Testis (tissue), 3 donors: Measurements from ENCODE around the gene HNMT. TPM values are rescaled to one million over a fixed set of nuclear protein-coding genes. Genes with fewer than 3 reads are reported as not detected.
"Not testable (repeated sequence)": the region's sequence is repeated elsewhere in the genome, so short reads cannot be mapped to it uniquely, and the experiment has no call there.

Source experiments
- DNase-seq: peaks from one replicate; pipeline ENCODE4 v3.0.0-alpha.2; 2019
- H3K27ac ChIP-seq, 2 donors: fragments of 200-600 bp; sonication (generic); one replicate each; pipeline ENCODE4 v1.5.1; 2019
- H3K27me3 ChIP-seq: fragments of 200-600 bp; sonication (generic); one replicate; pipeline ENCODE4 v1.5.1; 2019
- H3K36me3 ChIP-seq: fragments of 200-600 bp; sonication (generic); one replicate; pipeline ENCODE4 v1.5.1; 2017; ENCODE audit warnings: low read depth; ENCODE audit errors: missing control alignments
- H3K4me1 ChIP-seq: fragments of 200-600 bp; sonication (generic); one replicate; pipeline ENCODE4 v1.5.1; 2019
- H3K4me3 ChIP-seq, 2 donors: fragments of 200-600 bp; sonication (generic); one replicate each; pipeline ENCODE4 v1.5.1; 2017 to 2019
- H3K9me3 ChIP-seq: fragments of 200-600 bp; sonication (generic); one replicate; pipeline ENCODE4 v1.5.1; 2017
- POLR2A ChIP-seq: fragments of 450-650 bp; IDR thresholded peaks from one replicate; pipeline ENCODE4 v1.6.1; 2017; ENCODE audit warnings: antibody characterized with exemption, mild to moderate bottlenecking, moderate library complexity
- WGBS, 2 donors: methylation state at CpG; one replicate each; pipeline ENCODE4 v1.1.5; 2018; 5-methylcytosine and 5-hydroxymethylcytosine counted together
- intact Hi-C: fragments of 100-400 bp; cut with DNase I; formaldehyde crosslinking; loops from one replicate; pipeline ENCODE4 v1.15.1; 2023; ENCODE audit warnings: low total_unique reads
- polyA plus RNA-seq: library from polyadenylated mRNA; stranded (reverse); fragments of 350-450 nt; fragmentation: Illumina TruSeq; extraction: RNeasy Lipid Tissue Mini Kit (QIAGEN cat#74804); gene quantifications from one replicate; pipeline ENCODE4 v1.2.3, GENCODE V29; 2014; ENCODE audit warnings: low read depth, low replicate concordance; ENCODE audit not compliant: insufficient read depth
- total RNA-seq, 2 donors: library from RNA; depleted of rRNA; stranded (reverse); fragments of >200 nt; gene quantifications; one replicate each; pipeline ENCODE4 v1.2.3, GENCODE V29; 2016
- TF ChIP-seq, protein P1 (sequence below), 3 experiments: fragments of 450-650 bp in 2 of 3; fragments of 200-600 bp in 1 of 3; sonication (generic) in 1 of 3; IDR thresholded peaks; one replicate each; pipeline ENCODE4 v1.5.1; 2016 to 2019; ENCODE audit warnings: antibody characterized with exemption in 3 of 3, mild to moderate bottlenecking in 2 of 3, moderate library complexity in 1 of 3

The HNMT gene
- total and polyA plus RNA-seq, 3 donors from 2014 or later, result 13.6 to 20.8 (median 15.7) TPM

DNA sequence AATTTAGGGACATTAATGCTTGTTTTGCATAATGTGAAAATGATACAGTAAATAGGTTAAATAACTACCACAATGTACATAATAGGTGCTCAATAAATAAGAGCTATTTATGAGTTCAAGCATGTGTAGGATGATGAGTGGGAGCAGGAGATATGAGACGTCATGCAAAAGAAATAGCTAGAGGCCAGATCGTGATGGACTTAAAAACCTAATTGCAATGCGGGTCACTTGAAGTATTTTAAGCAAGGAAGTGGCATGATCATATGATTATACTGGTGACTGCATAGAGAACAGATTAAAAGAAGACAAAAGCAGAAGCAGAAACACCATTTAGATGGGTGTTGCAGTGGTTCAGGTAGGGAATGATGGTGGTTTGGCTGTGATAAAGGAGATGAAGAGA lies 78.0 kb downstream of the HNMT start:
- H3K27me3 ChIP-seq, result no peaks in the 10 kb centered on the region
- no peaks in the 10 kb centered on the region for H3K9me3 ChIP-seq
- no peak overlapping the region for H3K27ac ChIP-seq
- TF ChIP-seq POLR2A, result no peak
- TF ChIP-seq, protein P1, sequence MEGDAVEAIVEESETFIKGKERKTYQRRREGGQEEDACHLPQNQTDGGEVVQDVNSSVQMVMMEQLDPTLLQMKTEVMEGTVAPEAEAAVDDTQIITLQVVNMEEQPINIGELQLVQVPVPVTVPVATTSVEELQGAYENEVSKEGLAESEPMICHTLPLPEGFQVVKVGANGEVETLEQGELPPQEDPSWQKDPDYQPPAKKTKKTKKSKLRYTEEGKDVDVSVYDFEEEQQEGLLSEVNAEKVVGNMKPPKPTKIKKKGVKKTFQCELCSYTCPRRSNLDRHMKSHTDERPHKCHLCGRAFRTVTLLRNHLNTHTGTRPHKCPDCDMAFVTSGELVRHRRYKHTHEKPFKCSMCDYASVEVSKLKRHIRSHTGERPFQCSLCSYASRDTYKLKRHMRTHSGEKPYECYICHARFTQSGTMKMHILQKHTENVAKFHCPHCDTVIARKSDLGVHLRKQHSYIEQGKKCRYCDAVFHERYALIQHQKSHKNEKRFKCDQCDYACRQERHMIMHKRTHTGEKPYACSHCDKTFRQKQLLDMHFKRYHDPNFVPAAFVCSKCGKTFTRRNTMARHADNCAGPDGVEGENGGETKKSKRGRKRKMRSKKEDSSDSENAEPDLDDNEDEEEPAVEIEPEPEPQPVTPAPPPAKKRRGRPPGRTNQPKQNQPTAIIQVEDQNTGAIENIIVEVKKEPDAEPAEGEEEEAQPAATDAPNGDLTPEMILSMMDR (IDR thresholded peaks at IDR 0.05), result no peak
- no peaks in the 10 kb centered on the region for H3K4me1 ChIP-seq
- H3K4me3 ChIP-seq, result no peak overlapping the region
- no peak for DNase-seq
- 69 to 80% methylated on average over 3 of the region's 3 CpGs for WGBS, 2 donors
- intact Hi-C loops, result no loop called here
- H3K36me3 ChIP-seq, result no peaks in the 10 kb centered on the region

GRCh38 chr2:138043588-138043987 lies 79.3 kb downstream of the HNMT start:
- H3K27ac ChIP-seq, H3K9me3 ChIP-seq, H3K4me3 ChIP-seq, DNase-seq, H3K27me3 ChIP-seq, H3K36me3 ChIP-seq, intact Hi-C loops, H3K4me1 ChIP-seq: not testable (repeated sequence)
- 87 to 98% methylated on average over 6 of the region's 6 CpGs for WGBS, 2 donors

DNA sequence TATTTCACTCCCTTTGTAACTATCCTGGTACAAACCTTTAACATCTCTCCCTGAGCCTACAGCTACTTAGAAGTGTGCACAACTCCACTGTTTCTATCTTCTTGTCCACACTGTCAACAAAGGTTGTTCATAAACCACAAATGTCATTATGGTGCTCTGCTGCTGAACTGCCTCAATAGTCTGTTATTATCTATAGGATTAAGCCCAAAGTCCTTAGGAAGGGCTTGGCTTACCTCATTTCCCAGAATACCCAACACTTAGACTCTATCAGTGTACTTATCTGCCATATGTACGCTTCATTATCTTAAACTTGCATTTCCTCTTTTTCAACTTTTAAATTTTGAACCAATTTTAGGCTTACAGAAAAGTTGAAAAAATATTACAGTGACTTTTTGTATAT lies 94.2 kb downstream of the HNMT start:
- H3K9me3 ChIP-seq, result no peaks in the 10 kb centered on the region
- intact Hi-C loops, result no loop called here
- no peaks in the 10 kb centered on the region for H3K36me3 ChIP-seq
- 0 to 3% methylated on average over 1 of the region's 1 CpG for WGBS, 2 donors
- DNase-seq, result no peak
- H3K4me1 ChIP-seq, result no peaks in the 10 kb centered on the region
- no peak overlapping the region for H3K4me3 ChIP-seq
- H3K27ac ChIP-seq, result no peak overlapping the region
- TF ChIP-seq, protein P1 (IDR thresholded peaks at IDR 0.05), result no peak
- no peak for TF ChIP-seq POLR2A
- no peaks in the 10 kb centered on the region for H3K27me3 ChIP-seq

DNA sequence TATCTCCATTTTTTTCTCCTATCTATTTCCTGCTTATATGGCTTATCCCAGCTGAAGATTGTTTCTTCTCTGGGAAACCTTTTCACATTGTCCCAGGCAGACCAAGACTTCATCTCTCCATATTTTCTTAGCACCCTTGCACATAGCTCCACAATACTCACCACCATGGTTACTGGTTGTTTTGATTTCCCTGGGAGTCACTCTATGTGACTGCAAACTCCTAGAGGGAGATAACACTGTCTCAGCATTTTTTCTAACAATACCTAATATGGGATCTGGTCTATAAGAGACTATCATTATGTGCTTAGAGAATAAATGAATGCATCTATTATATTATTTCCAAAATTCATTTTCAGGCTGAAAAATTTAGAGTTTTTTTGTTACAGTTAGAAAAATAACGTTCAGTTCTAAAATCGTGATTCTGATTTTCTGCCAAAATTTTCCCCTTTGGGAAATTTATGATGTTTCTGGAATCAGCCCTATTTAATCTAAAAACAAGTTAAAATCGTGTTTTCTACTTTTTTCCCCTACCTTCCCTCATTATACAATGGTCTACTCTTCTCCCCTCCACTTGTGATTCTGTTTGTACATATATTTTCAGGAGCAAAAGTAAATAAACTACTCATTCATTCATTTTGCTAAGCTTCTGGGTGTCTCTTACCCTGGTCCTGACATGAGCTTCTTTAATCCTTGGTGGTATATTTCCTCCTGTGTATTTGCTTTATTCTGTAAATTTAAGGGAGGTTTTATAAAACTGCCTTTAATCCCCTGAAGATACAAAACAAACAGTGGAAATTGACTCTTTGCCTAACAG lies 95.4 kb downstream of the HNMT start:
- Histone ChIP-seq H3K27me3 (no peaks in the 10 kb centered on the region), H3K4me3 (no peak overlapping the region), H3K27ac (no peak overlapping the region), H3K4me1 (no peaks in the 10 kb centered on the region), H3K9me3 (no peaks in the 10 kb centered on the region), H3K36me3 (no peaks in the 10 kb centered on the region)
- TF ChIP-seq, protein P1 (IDR thresholded peaks at IDR 0.05), result no peak
- no peak for TF ChIP-seq POLR2A
- WGBS, 2 donors, result 39 to 43% methylated on average over 3 of the region's 3 CpGs
- intact Hi-C loops, result no loop called here
- no peak for DNase-seq

GRCh38 chr2:138060301-138060635 lies 96.0 kb downstream of the HNMT start:
- no peaks in the 10 kb centered on the region for H3K36me3 ChIP-seq
- H3K9me3 ChIP-seq, result no peaks in the 10 kb centered on the region
- 50 to 66% methylated on average over 1 of the region's 1 CpG for WGBS, 2 donors
- peak; percentile 19 for DNase-seq
- H3K27ac ChIP-seq, result no peak overlapping the region
- no peaks in the 10 kb centered on the region for H3K27me3 ChIP-seq
- intact Hi-C loops, result no loop called here
- no peaks in the 10 kb centered on the region for H3K4me1 ChIP-seq
- no peak overlapping the region for H3K4me3 ChIP-seq
- TF ChIP-seq POLR2A, result no peak
- TF ChIP-seq, protein P1 (IDR thresholded peaks at IDR 0.05), result no peak
